ENCODE measurements around the gene ZNF385D. TPM values are rescaled to one million over a fixed set of nuclear protein-coding genes. Genes with fewer than 3 reads are reported as not detected.

The ZNF385D gene
- polyA plus RNA-seq, 1 of the 3 experiments (the other 2 are of a cell fraction) = 1.8 TPM

DNA sequence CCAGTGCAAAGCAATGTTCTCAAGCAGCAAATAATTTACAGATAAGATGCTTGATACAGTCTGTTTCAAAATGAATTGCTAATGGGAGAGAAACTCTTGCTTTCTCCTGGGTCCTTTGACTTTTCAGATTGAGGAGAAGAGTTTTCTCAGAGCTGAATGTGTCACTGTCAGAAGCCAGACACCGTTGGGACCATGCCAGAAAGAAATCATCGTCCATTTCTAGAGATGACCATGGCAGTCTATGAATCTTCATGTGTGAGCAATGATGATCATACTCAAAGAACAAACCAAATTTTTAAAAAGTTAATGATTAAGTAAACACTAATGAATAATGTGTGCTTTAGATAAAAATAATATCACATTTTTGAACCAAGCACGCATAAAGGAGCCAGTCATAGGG is 77.6 kb downstream of the ZNF385D start:
- H3K27ac ChIP-seq (ENCODE audit: low read depth in 2 of 2, low read length in 1 of 2) = peak overlapping the region in 1 of 2 experiments; percentile 74; a peak in 2 of 4 replicates
- no peaks in the 10 kb centered on the region for H3K36me3 ChIP-seq (replicated peaks in 1 of 2; ENCODE audit: control insufficient read depth in 1 of 2, insufficient read depth in 2 of 2, low read length in 1 of 2)
- no peaks in the 10 kb centered on the region for H3K9me2 ChIP-seq
- POLR2A ChIA-PET = no interaction called here
- TF ChIP-seq GATA2 (CRISPR knock-in tag; IDR thresholded peaks at IDR 0.05) (no peak), NRF1 (IDR thresholded peaks at IDR 0.05; ENCODE audit: low read depth, low read length) (no peak), TCF12 (IDR thresholded peaks at IDR 0.05) (no peak), FOSL2 (IDR thresholded peaks at IDR 0.05; ENCODE audit: borderline replicate concordance, low read depth) (no peak), TEAD4 (IDR thresholded peaks at IDR 0.05; ENCODE audit: borderline replicate concordance, insufficient read depth) (no peak), MEF2A (IDR thresholded peaks at IDR 0.05; ENCODE audit: borderline replicate concordance, low read depth) (no peak), RCOR1 (IDR thresholded peaks at IDR 0.05; ENCODE audit: low read length) (no peak), NFIC (IDR thresholded peaks at IDR 0.05; ENCODE audit: borderline replicate concordance) (no peak), SMC3 (IDR thresholded peaks at IDR 0.05; ENCODE audit: low read depth, low read length) (no peak), FOXJ3 (CRISPR knock-in tag; IDR thresholded peaks at IDR 0.05) (no peak), FOXM1 (IDR thresholded peaks at IDR 0.05; ENCODE audit: low read depth) (no peak), POLR2AphosphoS5 (IDR thresholded peaks at IDR 0.05; ENCODE audit: low read depth, low read length) (no peak), RXRA (IDR thresholded peaks at IDR 0.05; ENCODE audit: borderline replicate concordance, low read depth) (no peak), EP300 (IDR thresholded peaks at IDR 0.05; ENCODE audit: borderline replicate concordance in 1 of 2, low read depth in 1 of 2, low read length in 1 of 2) (no peak), GABPA (IDR thresholded peaks at IDR 0.05; ENCODE audit: low read depth) (no peak), TAF1 (IDR thresholded peaks at IDR 0.05; ENCODE audit: borderline replicate concordance, low read depth, low read length) (no peak), CHD2 (IDR thresholded peaks at IDR 0.05; ENCODE audit: low read length, partially characterized antibody) (no peak)
- TF ChIP-seq, protein P1, sequence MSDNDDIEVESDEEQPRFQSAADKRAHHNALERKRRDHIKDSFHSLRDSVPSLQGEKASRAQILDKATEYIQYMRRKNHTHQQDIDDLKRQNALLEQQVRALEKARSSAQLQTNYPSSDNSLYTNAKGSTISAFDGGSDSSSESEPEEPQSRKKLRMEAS (IDR thresholded peaks at IDR 0.05; ENCODE audit: low read depth) = no peak
- TF ChIP-seq, protein P2, sequence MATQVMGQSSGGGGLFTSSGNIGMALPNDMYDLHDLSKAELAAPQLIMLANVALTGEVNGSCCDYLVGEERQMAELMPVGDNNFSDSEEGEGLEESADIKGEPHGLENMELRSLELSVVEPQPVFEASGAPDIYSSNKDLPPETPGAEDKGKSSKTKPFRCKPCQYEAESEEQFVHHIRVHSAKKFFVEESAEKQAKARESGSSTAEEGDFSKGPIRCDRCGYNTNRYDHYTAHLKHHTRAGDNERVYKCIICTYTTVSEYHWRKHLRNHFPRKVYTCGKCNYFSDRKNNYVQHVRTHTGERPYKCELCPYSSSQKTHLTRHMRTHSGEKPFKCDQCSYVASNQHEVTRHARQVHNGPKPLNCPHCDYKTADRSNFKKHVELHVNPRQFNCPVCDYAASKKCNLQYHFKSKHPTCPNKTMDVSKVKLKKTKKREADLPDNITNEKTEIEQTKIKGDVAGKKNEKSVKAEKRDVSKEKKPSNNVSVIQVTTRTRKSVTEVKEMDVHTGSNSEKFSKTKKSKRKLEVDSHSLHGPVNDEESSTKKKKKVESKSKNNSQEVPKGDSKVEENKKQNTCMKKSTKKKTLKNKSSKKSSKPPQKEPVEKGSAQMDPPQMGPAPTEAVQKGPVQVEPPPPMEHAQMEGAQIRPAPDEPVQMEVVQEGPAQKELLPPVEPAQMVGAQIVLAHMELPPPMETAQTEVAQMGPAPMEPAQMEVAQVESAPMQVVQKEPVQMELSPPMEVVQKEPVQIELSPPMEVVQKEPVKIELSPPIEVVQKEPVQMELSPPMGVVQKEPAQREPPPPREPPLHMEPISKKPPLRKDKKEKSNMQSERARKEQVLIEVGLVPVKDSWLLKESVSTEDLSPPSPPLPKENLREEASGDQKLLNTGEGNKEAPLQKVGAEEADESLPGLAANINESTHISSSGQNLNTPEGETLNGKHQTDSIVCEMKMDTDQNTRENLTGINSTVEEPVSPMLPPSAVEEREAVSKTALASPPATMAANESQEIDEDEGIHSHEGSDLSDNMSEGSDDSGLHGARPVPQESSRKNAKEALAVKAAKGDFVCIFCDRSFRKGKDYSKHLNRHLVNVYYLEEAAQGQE (IDR thresholded peaks at IDR 0.05; ENCODE audit: low read depth, low read length) = no peak
- H3K9ac ChIP-seq = no peak overlapping the region
- WGBS (ENCODE audit: low lambda C conversion rate) = 66% methylated on average over 3 of the region's 3 CpGs
- peaks cover 0 to 5% of the 10 kb centered on the region in 2 experiments; a peak in 1 of 4 replicates for H3K4me1 ChIP-seq (ENCODE audit: control insufficient read depth in 1 of 2, insufficient read depth in 2 of 2, low read depth in 1 of 2, low read length in 1 of 2)
- no peak overlapping the region for H3K4me3 ChIP-seq (ENCODE audit: low read depth in 2 of 2, low read length in 1 of 2)
- H3K27me3 ChIP-seq (ENCODE audit: insufficient read depth) = no peaks in the 10 kb centered on the region
- DNase-seq = no peak
- H3K9me3 ChIP-seq = no peaks in the 10 kb centered on the region
- H3K79me2 ChIP-seq (ENCODE audit: insufficient read depth) = no peaks in the 10 kb centered on the region
- CTCF ChIA-PET = interaction anchor here (1.0 kb wide), 1 partner anchor 11 kb away, joined by 3 read pairs; no protein-coding TSS in a partner anchor
- H3F3A ChIP-seq (replicated peaks; ENCODE audit: insufficient read depth) = peaks cover 5% of the 10 kb centered on the region
- H4K20me1 ChIP-seq (ENCODE audit: insufficient read depth) = no peaks in the 10 kb centered on the region
- no peak overlapping the region for H3K4me2 ChIP-seq
- H2AFZ ChIP-seq (ENCODE audit: low read depth) = no peak overlapping the region

All from SK-N-SH (cell line).